KMS-11 (cell line): ENCODE measurements around the gene IP6K1.
A peak's percentile ranks its signal among the peaks of the same experiment; 100 is the strongest.

Experiments
- H2AFZ ChIP-seq: fragments of 200-600 bp; sonication (generic); 2 replicates; pipeline ENCODE4 v1.6.1; 2016; ENCODE audit warnings: antibody characterized with exemption, mixed run types, low read depth
- H3K27ac ChIP-seq: fragments of 200-600 bp; sonication (generic); 2 replicates; pipeline ENCODE4 v1.6.1; 2016; ENCODE audit warnings: mild to moderate bottlenecking, mixed run types
- H3K27me3 ChIP-seq: fragments of 200-600 bp; sonication (generic); 2 replicates; pipeline ENCODE4 v1.6.1; 2017; ENCODE audit warnings: mild to moderate bottlenecking, low read depth, mixed run types, moderate library complexity; ENCODE audit not compliant: insufficient read depth
- H3K36me3 ChIP-seq: fragments of 200-600 bp; sonication (generic); 2 replicates; pipeline ENCODE4 v1.6.1; 2017; ENCODE audit warnings: mild to moderate bottlenecking, mixed run types; ENCODE audit not compliant: insufficient read depth
- H3K4me1 ChIP-seq: fragments of 200-600 bp; sonication (generic); 2 replicates; pipeline ENCODE4 v1.6.1; 2016; ENCODE audit warnings: mild to moderate bottlenecking, low read depth, mixed run types; ENCODE audit not compliant: poor library complexity, severe bottlenecking
- H3K4me2 ChIP-seq: fragments of 200-600 bp; sonication (generic); 2 replicates; pipeline ENCODE4 v1.7.0; 2016; ENCODE audit warnings: mild to moderate bottlenecking, mixed run types
- H3K4me3 ChIP-seq: fragments of 200-600 bp; sonication (generic); IDR thresholded peaks from 2 replicates; pipeline ENCODE4 v1.6.1; 2017; ENCODE audit warnings: low read depth, low read length, mixed read lengths; ENCODE audit not compliant: insufficient read depth
- H3K79me2 ChIP-seq: fragments of 200-600 bp; sonication (generic); 2 replicates; pipeline ENCODE4 v1.6.1; 2016; ENCODE audit warnings: low read depth, mixed run types; ENCODE audit not compliant: insufficient read depth
- H3K9ac ChIP-seq: fragments of 200-600 bp; sonication (generic); 2 replicates; pipeline ENCODE4 v1.6.1; 2016; ENCODE audit warnings: mild to moderate bottlenecking, mixed run types
- H4K20me1 ChIP-seq: fragments of 200-600 bp; sonication (generic); 2 replicates; pipeline ENCODE4 v1.6.1; 2016; ENCODE audit warnings: mild to moderate bottlenecking, mixed run types; ENCODE audit not compliant: insufficient read depth
- TF ChIP-seq, protein P1 (sequence below): fragments of 200-600 bp; sonication (generic); conservative IDR thresholded peaks from 2 replicates; pipeline ENCODE4 v1.6.1; 2017; ENCODE audit warnings: low read depth, mild to moderate bottlenecking, antibody characterized with exemption, low read length, moderate library complexity, mixed read lengths

IP6K1 gene

DNA sequence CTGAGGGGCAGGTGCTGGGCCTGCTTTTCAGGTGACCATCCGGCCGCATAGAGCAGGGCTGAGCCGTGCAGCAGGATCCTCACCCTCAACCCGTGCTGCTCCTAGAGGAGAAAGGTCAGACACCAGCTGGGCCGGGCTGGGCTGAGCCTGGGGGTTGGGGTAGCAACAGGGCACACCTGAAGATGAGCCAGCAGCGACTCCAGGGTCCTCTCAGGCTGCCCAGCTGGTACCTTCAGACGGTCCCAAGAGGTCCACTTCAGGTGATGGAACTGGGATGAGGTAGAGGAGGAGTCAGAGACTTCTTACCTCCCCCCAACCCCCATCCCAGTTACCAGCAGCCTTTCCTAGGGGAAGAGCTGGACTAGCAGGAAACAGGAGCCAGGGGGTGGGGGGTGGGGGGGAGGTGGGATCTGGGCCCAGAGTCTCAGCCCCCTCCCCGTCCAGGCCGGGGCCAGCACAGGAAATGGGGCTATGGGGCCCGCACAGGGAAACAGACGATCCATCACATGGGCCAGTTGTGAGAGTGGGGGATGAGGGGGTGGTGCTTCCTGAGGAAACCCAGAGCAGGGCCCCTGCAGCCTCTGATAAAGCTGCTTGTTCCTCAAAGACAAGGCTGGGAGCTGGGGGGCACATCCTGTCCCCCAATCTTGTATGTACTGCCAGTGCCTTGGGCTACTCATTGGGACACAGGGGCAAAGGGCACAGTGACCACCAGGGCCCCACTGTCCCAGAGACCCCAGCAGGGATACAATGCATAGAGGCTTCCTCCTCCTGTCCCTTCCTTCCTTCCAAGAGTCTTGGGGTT, 19.8 kb upstream of the IP6K1 start:
- no peaks in the 10 kb centered on the region for H3K4me1 ChIP-seq
- no peak overlapping the region for H2AFZ ChIP-seq
- no peak overlapping the region for H3K9ac ChIP-seq
- H3K27me3 ChIP-seq, result no peaks in the 10 kb centered on the region; the same call in 1 of the 2 replicates
- no peaks in the 10 kb centered on the region for H3K36me3 ChIP-seq
- no peaks in the 10 kb centered on the region for H3K79me2 ChIP-seq
- H3K27ac ChIP-seq, result no peak overlapping the region
- no peak overlapping the region for H3K4me2 ChIP-seq
- H4K20me1 ChIP-seq, result no peaks in the 10 kb centered on the region
- TF ChIP-seq, protein P1, sequence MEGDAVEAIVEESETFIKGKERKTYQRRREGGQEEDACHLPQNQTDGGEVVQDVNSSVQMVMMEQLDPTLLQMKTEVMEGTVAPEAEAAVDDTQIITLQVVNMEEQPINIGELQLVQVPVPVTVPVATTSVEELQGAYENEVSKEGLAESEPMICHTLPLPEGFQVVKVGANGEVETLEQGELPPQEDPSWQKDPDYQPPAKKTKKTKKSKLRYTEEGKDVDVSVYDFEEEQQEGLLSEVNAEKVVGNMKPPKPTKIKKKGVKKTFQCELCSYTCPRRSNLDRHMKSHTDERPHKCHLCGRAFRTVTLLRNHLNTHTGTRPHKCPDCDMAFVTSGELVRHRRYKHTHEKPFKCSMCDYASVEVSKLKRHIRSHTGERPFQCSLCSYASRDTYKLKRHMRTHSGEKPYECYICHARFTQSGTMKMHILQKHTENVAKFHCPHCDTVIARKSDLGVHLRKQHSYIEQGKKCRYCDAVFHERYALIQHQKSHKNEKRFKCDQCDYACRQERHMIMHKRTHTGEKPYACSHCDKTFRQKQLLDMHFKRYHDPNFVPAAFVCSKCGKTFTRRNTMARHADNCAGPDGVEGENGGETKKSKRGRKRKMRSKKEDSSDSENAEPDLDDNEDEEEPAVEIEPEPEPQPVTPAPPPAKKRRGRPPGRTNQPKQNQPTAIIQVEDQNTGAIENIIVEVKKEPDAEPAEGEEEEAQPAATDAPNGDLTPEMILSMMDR, result no peak
- H3K4me3 ChIP-seq, result no peak overlapping the region

DNA sequence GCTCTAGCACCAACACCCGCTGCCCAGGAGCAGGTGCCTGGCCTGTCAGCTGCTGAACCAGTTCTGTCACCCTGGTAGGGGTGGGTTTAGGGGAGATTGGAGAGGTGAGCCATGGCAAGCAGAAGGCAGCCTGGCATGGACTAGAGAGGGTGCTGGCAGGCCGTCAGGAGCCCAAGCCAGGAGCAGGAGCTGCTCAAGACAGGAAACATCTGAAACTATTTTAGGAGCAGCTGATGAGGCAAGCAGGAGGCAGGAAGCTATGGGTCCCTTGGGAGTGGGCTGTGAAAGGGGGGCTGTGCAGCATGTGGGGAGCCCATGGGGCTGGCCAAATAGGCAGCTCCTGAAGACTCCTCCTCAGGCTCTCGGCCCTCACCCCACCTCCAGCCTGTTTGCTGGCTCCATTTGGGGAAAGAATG, 19.0 kb upstream of the IP6K1 start:
- H3K36me3 ChIP-seq, result no peaks in the 10 kb centered on the region
- no peak overlapping the region for H3K27ac ChIP-seq
- H2AFZ ChIP-seq, result no peak overlapping the region
- no peak overlapping the region for H3K4me2 ChIP-seq
- no peaks in the 10 kb centered on the region for H3K79me2 ChIP-seq
- H3K4me3 ChIP-seq, result no peak overlapping the region
- H3K4me1 ChIP-seq, result no peaks in the 10 kb centered on the region
- H3K9ac ChIP-seq, result no peak overlapping the region
- H4K20me1 ChIP-seq, result no peaks in the 10 kb centered on the region
- H3K27me3 ChIP-seq, result no peaks in the 10 kb centered on the region; the same call in 1 of the 2 replicates
- TF ChIP-seq, protein P1, result no peak

DNA sequence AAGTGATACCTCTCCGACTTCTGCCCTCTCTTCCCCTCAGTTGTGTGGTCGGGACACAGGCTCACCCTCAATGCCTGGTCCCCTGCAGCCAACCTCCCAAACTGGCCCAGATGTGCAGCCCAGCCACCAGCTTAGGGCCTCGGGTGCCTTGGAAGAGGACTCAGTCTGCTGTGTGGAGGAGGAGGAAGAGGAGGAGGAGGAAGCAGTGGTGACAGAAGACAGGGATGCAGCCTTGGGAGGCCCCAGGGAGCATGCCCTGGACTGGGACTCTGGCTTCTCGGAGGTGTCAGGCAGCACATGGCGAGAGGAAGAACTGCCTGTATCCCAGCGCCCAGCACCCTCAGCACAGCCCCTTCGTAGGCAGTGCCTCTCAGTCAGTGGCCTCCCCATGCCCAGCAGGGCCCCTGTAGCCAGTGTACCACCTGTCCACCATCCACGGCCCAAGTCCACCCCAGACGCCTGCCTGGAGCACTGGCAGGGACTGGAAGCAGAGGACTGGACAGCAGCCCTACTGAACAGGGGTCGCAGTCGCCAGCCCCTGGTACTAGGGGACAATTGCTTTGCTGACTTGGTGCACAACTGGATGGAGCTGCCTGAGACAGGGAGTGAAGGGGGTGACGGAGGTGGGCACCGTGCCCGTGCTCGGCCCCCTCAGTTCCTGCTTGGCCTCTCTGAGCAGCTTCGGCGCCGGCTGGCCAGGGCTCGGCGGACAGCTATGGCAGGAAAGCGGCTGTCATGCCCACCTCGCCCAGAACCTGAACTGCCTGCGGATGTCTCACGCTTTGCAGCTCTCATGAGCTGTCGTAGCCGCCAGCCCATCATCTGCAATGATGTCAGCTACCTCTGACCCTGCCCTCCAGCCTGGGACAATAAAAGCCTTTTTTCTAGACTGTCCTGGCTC, 18.0 kb upstream of the IP6K1 start:
- Histone ChIP-seq H4K20me1 (no peaks in the 10 kb centered on the region), H3K27ac (no peak overlapping the region)

DNA sequence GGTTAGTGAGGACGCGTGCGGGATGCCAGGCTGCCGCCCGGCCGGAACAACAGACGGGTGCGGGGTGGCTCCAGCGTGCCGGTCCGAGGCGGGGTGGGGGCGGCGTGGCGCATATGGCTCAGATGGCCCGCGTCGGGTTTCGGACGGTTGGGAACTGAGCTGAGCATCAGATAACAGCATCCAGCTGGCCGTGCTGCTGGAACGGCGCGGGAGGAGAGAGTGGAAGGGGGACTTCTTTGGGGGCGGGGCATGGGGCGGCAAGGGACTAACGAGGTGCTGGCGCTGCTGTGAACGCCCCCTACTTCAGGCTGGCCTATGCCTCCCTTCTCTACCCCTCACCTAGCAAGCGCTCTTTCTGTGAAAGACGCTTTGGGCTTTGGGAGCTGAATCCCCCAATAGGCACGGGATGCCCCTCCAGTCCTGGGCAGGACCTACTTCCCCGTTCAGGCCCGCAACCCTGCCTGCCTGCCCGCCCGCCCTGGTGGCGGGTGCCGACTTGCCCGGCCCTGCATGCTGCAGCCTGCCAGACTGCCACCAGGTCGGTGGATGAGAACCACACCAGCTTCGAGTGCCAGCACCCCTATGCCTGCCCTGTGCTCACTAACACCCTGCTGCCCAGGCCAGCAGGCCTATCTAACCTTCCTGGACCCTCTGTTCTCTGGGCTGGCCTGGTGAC, 17.3 kb upstream of the IP6K1 start:
- no peak overlapping the region for H3K27ac ChIP-seq
- TF ChIP-seq, protein P1, result no peak
- no peak overlapping the region for H3K4me3 ChIP-seq
- H4K20me1 ChIP-seq, result no peaks in the 10 kb centered on the region
- H2AFZ ChIP-seq, result peak overlapping the region; percentile 88
- peak overlapping the region; percentile 76 for H3K4me2 ChIP-seq
- no peaks in the 10 kb centered on the region for H3K4me1 ChIP-seq
- H3K79me2 ChIP-seq, result no peaks in the 10 kb centered on the region
- no peaks in the 10 kb centered on the region for H3K36me3 ChIP-seq
- no peaks in the 10 kb centered on the region; the same call in 1 of the 2 replicates for H3K27me3 ChIP-seq
- peak overlapping the region; percentile 39; the same call in 1 of the 2 replicates for H3K9ac ChIP-seq

More for the DNA sequence above, 18.0 kb upstream of the IP6K1 start:
- Histone ChIP-seq H2AFZ (no peak overlapping the region; the same call in 1 of the 2 replicates), H3K79me2 (no peaks in the 10 kb centered on the region), H3K4me2 (no peak overlapping the region; the same call in 1 of the 2 replicates), H3K36me3 (no peaks in the 10 kb centered on the region), H3K27me3 (no peaks in the 10 kb centered on the region; the same call in 1 of the 2 replicates), H3K9ac (no peak overlapping the region), H3K4me1 (no peaks in the 10 kb centered on the region), H3K4me3 (no peak overlapping the region)
- TF ChIP-seq, protein P1, result no peak
